Liver (tissue), 9 donors: ENCODE results near the gene CELSR1. TPM values are rescaled to one million over a fixed set of nuclear protein-coding genes. Genes with fewer than 3 reads are reported as not detected.

Experiments
- DNase-seq: peaks from one replicate; pipeline ENCODE4 v3.0.0-alpha.2; 2017; ENCODE audit warnings: low spot score
- H3K27ac ChIP-seq, 2 donors: one replicate each; pipeline ENCODE4 v1.7.0; 2013; ENCODE audit warnings: inconsistent platforms in 2 of 2, low read length in 2 of 2, control low read depth in 1 of 2, low read depth in 1 of 2, mild to moderate bottlenecking in 1 of 2
- H3K27me3 ChIP-seq, 4 donors: one replicate each; pipeline versions ENCODE4 v1.6.1 to v1.7.0; 2013; ENCODE audit warnings: low read length in 3 of 4, inconsistent platforms in 1 of 4, mild to moderate bottlenecking in 1 of 4, moderate library complexity in 1 of 4; ENCODE audit not compliant: control insufficient read depth in 4 of 4, insufficient read depth in 4 of 4
- H3K36me3 ChIP-seq, 4 donors: one replicate each; pipeline versions ENCODE4 v1.6.1 to v1.7.0; 2013; ENCODE audit warnings: low read length in 3 of 4, mild to moderate bottlenecking in 3 of 4, low read depth in 1 of 4, moderate library complexity in 1 of 4; ENCODE audit not compliant: control insufficient read depth in 4 of 4, insufficient read depth in 3 of 4
- H3K4me1 ChIP-seq, 4 donors: one replicate each; pipeline versions ENCODE4 v1.6.1 to v1.7.0; 2013; ENCODE audit warnings: low read length in 3 of 4, mild to moderate bottlenecking in 3 of 4, moderate library complexity in 1 of 4; ENCODE audit not compliant: control insufficient read depth in 4 of 4, insufficient read depth in 4 of 4
- H3K4me3 ChIP-seq, 3 donors: one replicate each; pipeline versions ENCODE4 v1.6.1 to v1.7.0; 2013; ENCODE audit warnings: low read length in 3 of 3, control low read depth in 1 of 3, low read depth in 1 of 3, mild to moderate bottlenecking in 1 of 3
- H3K9ac ChIP-seq, 2 donors: one replicate each; pipeline ENCODE4 v1.7.0; 2013; ENCODE audit warnings: low read length in 2 of 2, mild to moderate bottlenecking in 2 of 2, moderate library complexity in 2 of 2, control low read depth in 1 of 2, low read depth in 1 of 2
- H3K9me3 ChIP-seq, 4 donors: one replicate each; pipeline versions ENCODE4 v1.6.1 to v1.7.0; 2013; ENCODE audit warnings: low read length in 3 of 4; ENCODE audit not compliant: control insufficient read depth in 4 of 4
- ATF3 ChIP-seq: IDR thresholded peaks from 2 replicates; pipeline ENCODE4 v1.6.1; 2016; ENCODE audit warnings: antibody characterized with exemption
- CTCF ChIP-seq: fragments of 150-350 bp; IDR thresholded peaks from 2 replicates; pipeline ENCODE4 v1.5.1; 2017; ENCODE audit warnings: improper control_type of control experiment, low read depth, low read length; ENCODE audit not compliant: missing input control
- EGR1 ChIP-seq, 2 donors: IDR thresholded peaks; 2 replicates each; pipeline ENCODE4 v1.6.1; 2016 to 2018; ENCODE audit warnings: antibody characterized with exemption in 2 of 2, low read depth in 2 of 2
- FOXA1 ChIP-seq: IDR thresholded peaks from 2 replicates; pipeline ENCODE4 v1.6.1; 2016; ENCODE audit warnings: antibody characterized with exemption
- FOXA2 ChIP-seq: IDR thresholded peaks from 2 replicates; pipeline ENCODE4 v1.6.1; 2016; ENCODE audit warnings: antibody characterized with exemption
- GABPA ChIP-seq, 2 donors: IDR thresholded peaks in 1 of 2; conservative IDR thresholded peaks in 1 of 2; 2 replicates each; pipeline ENCODE4 v1.6.1; 2016; ENCODE audit warnings: antibody characterized with exemption in 2 of 2, mild to moderate bottlenecking in 1 of 2, moderate library complexity in 1 of 2
- HNF4A ChIP-seq, 2 donors: conservative IDR thresholded peaks; 2 replicates each; pipeline ENCODE4 v1.6.1; 2016; ENCODE audit warnings: antibody characterized with exemption in 2 of 2, mild to moderate bottlenecking in 2 of 2
- HNF4G ChIP-seq: IDR thresholded peaks from 2 replicates; pipeline ENCODE4 v1.6.1; 2016; ENCODE audit warnings: antibody characterized with exemption
- JUND ChIP-seq, 2 donors: IDR thresholded peaks; 2 replicates each; pipeline ENCODE4 v1.6.1; 2016; ENCODE audit warnings: antibody characterized with exemption in 2 of 2
- NR2F2 ChIP-seq: IDR thresholded peaks from 2 replicates; pipeline ENCODE4 v1.6.1; 2016; ENCODE audit warnings: antibody characterized with exemption
- REST ChIP-seq: IDR thresholded peaks from 2 replicates; pipeline ENCODE4 v1.6.1; 2016; ENCODE audit warnings: antibody characterized with exemption, mild to moderate bottlenecking
- SP1 ChIP-seq: IDR thresholded peaks from 2 replicates; pipeline ENCODE4 v1.6.1; 2018; ENCODE audit warnings: antibody characterized with exemption, mild to moderate bottlenecking
- TAF1 ChIP-seq: conservative IDR thresholded peaks from 2 replicates; pipeline ENCODE4 v1.6.1; 2016; ENCODE audit warnings: antibody characterized with exemption, mild to moderate bottlenecking
- ZBTB33 ChIP-seq: IDR thresholded peaks from 2 replicates; pipeline ENCODE4 v1.6.1; 2016; ENCODE audit warnings: antibody characterized with exemption
- WGBS: extraction: QIAGEN DNeasy Blood & Tissue Kit; methylation state at CpG from one replicate; pipeline ENCODE4 v1.1.7; 2013; 5-methylcytosine and 5-hydroxymethylcytosine counted together
- polyA plus RNA-seq, 2 donors: library from polyadenylated mRNA; stranded (reverse) in 1 of 2; unstranded in 1 of 2; fragments of 200-250 nt in 1 of 2; fragments of >200 nt in 1 of 2; fragmentation: Nextera tagmentation in 1 of 2; extraction: Ambion mirVana in 1 of 2; gene quantifications; one replicate each; pipeline versions ENCODE4 v1.2.1 to v1.2.3, GENCODE V29; 2013 to 2015
- total RNA-seq, 2 donors: library from RNA; depleted of rRNA; stranded (reverse); fragments of >200 nt; gene quantifications; one replicate each; pipeline ENCODE4 v1.2.3, GENCODE V29; 2014
- donor health status: healthy.
- donor health status: healthy.
- donor health status: healthy.
- donor health status: healthy.
- donor health status: healthy.

The CELSR1 gene
- total and polyA plus RNA-seq, 4 donors = 0.37 to 1.6 (median 1.3) TPM

GRCh38 chr22:46360097-46360496 lies 177.3 kb downstream of the CELSR1 start:
- Histone ChIP-seq H3K9ac (no peak overlapping the region), H3K36me3 (peaks cover 0 to 22% (median 11%) of the 10 kb centered on the region in 4 donors), H3K27me3 (no peaks in the 10 kb centered on the region), H3K9me3 (no peaks in the 10 kb centered on the region), H3K4me3 (no peak overlapping the region), H3K27ac (no peak overlapping the region), H3K4me1 (peaks cover 0 to 14% (median 11%) of the 10 kb centered on the region in 4 donors)
- WGBS = 88% methylated on average over 5 of the region's 5 CpGs
- TF ChIP-seq NR2F2 (no peak), HNF4G (no peak), TAF1 (no peak), ZBTB33 (no peak), REST (no peak), SP1 (no peak), ATF3 (no peak), JUND (IDR thresholded peaks at IDR 0.05) (no peak)
- DNase-seq = no peak

GRCh38 chr22:46359362-46359761 lies 178.1 kb downstream of the CELSR1 start:
- H3K9me3 ChIP-seq = no peaks in the 10 kb centered on the region
- peaks cover 0 to 22% (median 12%) of the 10 kb centered on the region in 4 donors for H3K36me3 ChIP-seq
- H3K4me3 ChIP-seq = no peak overlapping the region
- no peak overlapping the region for H3K9ac ChIP-seq
- H3K27ac ChIP-seq = no peak overlapping the region
- TF ChIP-seq JUND (IDR thresholded peaks at IDR 0.05) = no peak
- no peak for TF ChIP-seq SP1
- TF ChIP-seq TAF1 = no peak
- TF ChIP-seq CTCF = no peak
- no peak for TF ChIP-seq FOXA1
- no peak for TF ChIP-seq NR2F2
- TF ChIP-seq GABPA (IDR thresholded peaks at IDR 0.05 in 1 of 2, conservative IDR thresholded peaks at IDR 0.05 in 1 of 2) = no peak
- no peak for TF ChIP-seq ATF3
- TF ChIP-seq REST = no peak
- TF ChIP-seq FOXA2 = no peak
- TF ChIP-seq HNF4G = no peak
- TF ChIP-seq HNF4A (conservative IDR thresholded peaks at IDR 0.05) = no peak
- TF ChIP-seq EGR1 (IDR thresholded peaks at IDR 0.05; ENCODE audit: low read depth in 2 of 2) = no peak
- DNase-seq = no peak
- WGBS = 92% methylated on average over 14 of the region's 14 CpGs
- H3K4me1 ChIP-seq = peaks cover 0 to 14% (median 11%) of the 10 kb centered on the region in 4 donors
- no peaks in the 10 kb centered on the region for H3K27me3 ChIP-seq
